ENCODE data around the gene PTPN22.

DNA sequence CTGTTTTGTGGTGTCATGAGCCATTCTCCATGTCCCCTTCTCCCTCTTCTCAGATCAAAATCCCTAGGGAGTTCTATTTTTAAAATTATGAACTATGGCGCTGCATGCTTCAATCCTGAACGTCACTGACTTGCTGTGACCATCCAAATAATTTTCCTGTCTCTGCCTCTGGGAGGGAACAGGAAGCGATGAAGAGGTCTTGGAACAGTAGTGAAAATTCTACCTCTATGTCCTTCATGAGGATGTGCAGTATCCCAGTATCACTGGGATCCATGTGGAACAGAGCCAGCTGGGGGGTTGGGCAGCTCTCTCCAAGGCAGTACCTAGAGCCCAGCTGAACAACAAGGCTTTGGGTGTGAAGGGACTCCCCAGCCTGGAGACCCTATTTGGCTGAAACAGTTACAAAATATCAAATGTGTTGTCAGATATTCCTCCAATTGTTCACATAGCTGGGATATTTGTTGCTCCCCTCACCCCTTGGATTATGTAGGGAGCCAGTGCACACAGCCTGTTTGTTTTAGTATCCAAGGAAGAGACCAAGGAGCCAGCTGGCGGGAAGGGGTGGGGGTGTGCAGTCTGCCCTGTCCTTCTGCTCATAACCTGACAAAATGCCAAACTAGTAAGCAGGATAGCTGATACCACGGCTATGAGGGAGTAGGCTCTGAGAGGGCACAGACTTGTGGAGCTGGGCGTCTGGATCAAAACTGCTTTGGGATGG, 41.2 kb upstream of the PTPN22 start:
- no peak for TF ChIP-seq POLR2AphosphoS5 (IDR thresholded peaks at IDR 0.05; ENCODE audit: control insufficient read depth, insufficient read depth, low read depth, low read length)
- TF ChIP-seq ZNF324 (CRISPR knock-in tag; IDR thresholded peaks at IDR 0.05) = no peak

Data from K562 (cell line).